ENCODE results near the gene PDLIM4. TPM values are rescaled to one million over a fixed set of nuclear protein-coding genes. Genes with fewer than 3 reads are reported as not detected.

Gene PDLIM4
- polyA plus RNA-seq, 1 donor = 17.9 TPM

- no CpG with 5 or more reads among the region's 3 CpGs for WGBS (ENCODE audit: insufficient coverage, low lambda C conversion rate)
- Histone ChIP-seq H3K36me3 (ENCODE audit: control insufficient read depth, insufficient read depth, low read length) (no peaks in the 10 kb centered on the region), H3K27me3 (ENCODE audit: control insufficient read depth, insufficient read depth, low read length) (no peaks in the 10 kb centered on the region), H3K4me3 (ENCODE audit: low read length) (no peak overlapping the region), H3K4me1 (ENCODE audit: control insufficient read depth, insufficient read depth, low read length) (no peaks in the 10 kb centered on the region), H3K27ac (ENCODE audit: low read length) (no peak overlapping the region), H3K9me3 (ENCODE audit: control insufficient read depth, low read depth, low read length) (no peaks in the 10 kb centered on the region)
- DNase-seq = no peak
Measured at GRCh38 chr5:132235340-132235739, 22.2 kb upstream of the PDLIM4 start.

GRCh38 chr5:132237141-132237540, 20.4 kb upstream of the PDLIM4 start:
- Histone ChIP-seq H3K4me1 (ENCODE audit: control insufficient read depth, insufficient read depth, low read length) (no peaks in the 10 kb centered on the region), H3K4me3 (ENCODE audit: low read length) (no peak overlapping the region), H3K27me3 (ENCODE audit: control insufficient read depth, insufficient read depth, low read length) (no peaks in the 10 kb centered on the region), H3K9me3 (ENCODE audit: control insufficient read depth, low read depth, low read length) (no peaks in the 10 kb centered on the region), H3K36me3 (ENCODE audit: control insufficient read depth, insufficient read depth, low read length) (no peaks in the 10 kb centered on the region), H3K27ac (ENCODE audit: low read length) (no peak overlapping the region)
- DNase-seq = no peak
- WGBS (ENCODE audit: insufficient coverage, low lambda C conversion rate) = no CpG with 5 or more reads among the region's 1 CpG

GRCh38 chr5:132237670-132238069, 19.8 kb upstream of the PDLIM4 start:
- Histone ChIP-seq H3K36me3 (ENCODE audit: control insufficient read depth, insufficient read depth, low read length) (no peaks in the 10 kb centered on the region), H3K4me1 (ENCODE audit: control insufficient read depth, insufficient read depth, low read length) (no peaks in the 10 kb centered on the region), H3K27ac (ENCODE audit: low read length) (no peak overlapping the region), H3K4me3 (ENCODE audit: low read length) (no peak overlapping the region), H3K27me3 (ENCODE audit: control insufficient read depth, insufficient read depth, low read length) (no peaks in the 10 kb centered on the region), H3K9me3 (ENCODE audit: control insufficient read depth, low read depth, low read length) (no peaks in the 10 kb centered on the region)
- DNase-seq = no peak
- WGBS (ENCODE audit: insufficient coverage, low lambda C conversion rate) = 90% methylated on average over 2 of the region's 4 CpGs

- no peaks in the 10 kb centered on the region for H3K27me3 ChIP-seq (ENCODE audit: control insufficient read depth, insufficient read depth, low read length)
- no CpG with 5 or more reads among the region's 1 CpG for WGBS (ENCODE audit: insufficient coverage, low lambda C conversion rate)
- H3K36me3 ChIP-seq (ENCODE audit: control insufficient read depth, insufficient read depth, low read length) = no peaks in the 10 kb centered on the region
- H3K27ac ChIP-seq (ENCODE audit: low read length) = no peak overlapping the region
- peak in 1 of 2 donors; percentile 61 for DNase-seq
- H3K4me1 ChIP-seq (ENCODE audit: control insufficient read depth, insufficient read depth, low read length) = no peaks in the 10 kb centered on the region
- no peak overlapping the region for H3K4me3 ChIP-seq (ENCODE audit: low read length)
- H3K9me3 ChIP-seq (ENCODE audit: control insufficient read depth, low read depth, low read length) = no peaks in the 10 kb centered on the region
Measured at GRCh38 chr5:132238169-132238744, 19.2 kb upstream of the PDLIM4 start.

GRCh38 chr5:132238901-132239500, 18.5 kb upstream of the PDLIM4 start:
- no peak overlapping the region for H3K4me3 ChIP-seq (ENCODE audit: low read length)
- peaks cover 6% of the 10 kb centered on the region for H3K9me3 ChIP-seq (ENCODE audit: control insufficient read depth, low read depth, low read length)
- no peaks in the 10 kb centered on the region for H3K4me1 ChIP-seq (ENCODE audit: control insufficient read depth, insufficient read depth, low read length)
- no peak overlapping the region for H3K27ac ChIP-seq (ENCODE audit: low read length)
- DNase-seq = no peak
- H3K36me3 ChIP-seq (ENCODE audit: control insufficient read depth, insufficient read depth, low read length) = no peaks in the 10 kb centered on the region
- WGBS (ENCODE audit: insufficient coverage, low lambda C conversion rate) = no CpG with 5 or more reads among the region's 1 CpG
- H3K27me3 ChIP-seq (ENCODE audit: control insufficient read depth, insufficient read depth, low read length) = no peaks in the 10 kb centered on the region

GRCh38 chr5:132239776-132240175, 17.7 kb upstream of the PDLIM4 start:
- no peaks in the 10 kb centered on the region for H3K4me1 ChIP-seq (ENCODE audit: control insufficient read depth, insufficient read depth, low read length)
- no peak overlapping the region for H3K4me3 ChIP-seq (ENCODE audit: low read length)
- H3K27ac ChIP-seq (ENCODE audit: low read length) = no peak overlapping the region
- no peaks in the 10 kb centered on the region for H3K27me3 ChIP-seq (ENCODE audit: control insufficient read depth, insufficient read depth, low read length)
- peaks cover 12% of the 10 kb centered on the region for H3K9me3 ChIP-seq (ENCODE audit: control insufficient read depth, low read depth, low read length)
- DNase-seq = no peak
- no peaks in the 10 kb centered on the region for H3K36me3 ChIP-seq (ENCODE audit: control insufficient read depth, insufficient read depth, low read length)

GRCh38 chr5:132243366-132243977, 14.0 kb upstream of the PDLIM4 start:
- Histone ChIP-seq H3K27ac (ENCODE audit: low read length) (no peak overlapping the region), H3K4me3 (ENCODE audit: low read length) (no peak overlapping the region), H3K27me3 (ENCODE audit: control insufficient read depth, insufficient read depth, low read length) (no peaks in the 10 kb centered on the region), H3K36me3 (ENCODE audit: control insufficient read depth, insufficient read depth, low read length) (no peaks in the 10 kb centered on the region), H3K4me1 (ENCODE audit: control insufficient read depth, insufficient read depth, low read length) (no peaks in the 10 kb centered on the region), H3K9me3 (ENCODE audit: control insufficient read depth, low read depth, low read length) (peaks cover 30% of the 10 kb centered on the region)
- WGBS (ENCODE audit: insufficient coverage, low lambda C conversion rate) = no CpG with 5 or more reads among the region's 3 CpGs
- no peak for DNase-seq

- H3K4me3 ChIP-seq (ENCODE audit: low read length) = no peak overlapping the region
- WGBS (ENCODE audit: insufficient coverage, low lambda C conversion rate) = 33% methylated on average over 1 of the region's 1 CpG
- peaks cover 30% of the 10 kb centered on the region for H3K9me3 ChIP-seq (ENCODE audit: control insufficient read depth, low read depth, low read length)
- DNase-seq = no peak
- H3K27me3 ChIP-seq (ENCODE audit: control insufficient read depth, insufficient read depth, low read length) = no peaks in the 10 kb centered on the region
- H3K36me3 ChIP-seq (ENCODE audit: control insufficient read depth, insufficient read depth, low read length) = no peaks in the 10 kb centered on the region
- H3K27ac ChIP-seq (ENCODE audit: low read length) = no peak overlapping the region
- H3K4me1 ChIP-seq (ENCODE audit: control insufficient read depth, insufficient read depth, low read length) = no peaks in the 10 kb centered on the region
Measured at GRCh38 chr5:132245593-132245992, 11.9 kb upstream of the PDLIM4 start.

GRCh38 chr5:132246806-132247205, 10.7 kb upstream of the PDLIM4 start:
- Histone ChIP-seq H3K4me1 (ENCODE audit: control insufficient read depth, insufficient read depth, low read length) (no peaks in the 10 kb centered on the region), H3K4me3 (ENCODE audit: low read length) (no peak overlapping the region)

GRCh38 chr5:132250547-132250946, 6.9 kb upstream of the PDLIM4 start:
- Histone ChIP-seq H3K4me1 (ENCODE audit: control insufficient read depth, insufficient read depth, low read length) (peaks cover 12% of the 10 kb centered on the region), H3K36me3 (ENCODE audit: control insufficient read depth, insufficient read depth, low read length) (no peaks in the 10 kb centered on the region), H3K9me3 (ENCODE audit: control insufficient read depth, low read depth, low read length) (peaks cover 18% of the 10 kb centered on the region), H3K4me3 (ENCODE audit: low read length) (no peak overlapping the region), H3K27me3 (ENCODE audit: control insufficient read depth, insufficient read depth, low read length) (no peaks in the 10 kb centered on the region), H3K27ac (ENCODE audit: low read length) (no peak overlapping the region)
- DNase-seq = no peak
- 100% methylated on average over 1 of the region's 2 CpGs for WGBS (ENCODE audit: insufficient coverage, low lambda C conversion rate)

More at GRCh38 chr5:132246806-132247205, 10.7 kb upstream of the PDLIM4 start:
- H3K9me3 ChIP-seq (ENCODE audit: control insufficient read depth, low read depth, low read length) = peaks cover 30% of the 10 kb centered on the region
- no peak overlapping the region for H3K27ac ChIP-seq (ENCODE audit: low read length)
- DNase-seq = no peak
- H3K27me3 ChIP-seq (ENCODE audit: control insufficient read depth, insufficient read depth, low read length) = no peaks in the 10 kb centered on the region
- no peaks in the 10 kb centered on the region for H3K36me3 ChIP-seq (ENCODE audit: control insufficient read depth, insufficient read depth, low read length)

GRCh38 chr5:132251220-132251725, 6.2 kb upstream of the PDLIM4 start:
- H3K9me3 ChIP-seq (ENCODE audit: control insufficient read depth, low read depth, low read length) = peaks cover 18% of the 10 kb centered on the region
- no peaks in the 10 kb centered on the region for H3K27me3 ChIP-seq (ENCODE audit: control insufficient read depth, insufficient read depth, low read length)
- no CpG with 5 or more reads among the region's 10 CpGs for WGBS (ENCODE audit: insufficient coverage, low lambda C conversion rate)
- no peak for DNase-seq
- peaks cover 12% of the 10 kb centered on the region for H3K4me1 ChIP-seq (ENCODE audit: control insufficient read depth, insufficient read depth, low read length)
- no peak overlapping the region for H3K27ac ChIP-seq (ENCODE audit: low read length)
- H3K4me3 ChIP-seq (ENCODE audit: low read length) = no peak overlapping the region
- no peaks in the 10 kb centered on the region for H3K36me3 ChIP-seq (ENCODE audit: control insufficient read depth, insufficient read depth, low read length)
